ENCODE measurements around the gene SH2D3A. TPM values are rescaled to one million over a fixed set of nuclear protein-coding genes. Genes with fewer than 3 reads are reported as not detected.
A peak's percentile ranks its signal among the peaks of the same experiment; 100 is the strongest.
"Not testable (repeated sequence)": the region's sequence is repeated elsewhere in the genome, so short reads cannot be mapped to it uniquely, and the experiment has no call there.

SH2D3A gene
- total RNA-seq, 4 donors from 2014 or later = 52.4 to 77.2 (median 66.8) TPM

DNA sequence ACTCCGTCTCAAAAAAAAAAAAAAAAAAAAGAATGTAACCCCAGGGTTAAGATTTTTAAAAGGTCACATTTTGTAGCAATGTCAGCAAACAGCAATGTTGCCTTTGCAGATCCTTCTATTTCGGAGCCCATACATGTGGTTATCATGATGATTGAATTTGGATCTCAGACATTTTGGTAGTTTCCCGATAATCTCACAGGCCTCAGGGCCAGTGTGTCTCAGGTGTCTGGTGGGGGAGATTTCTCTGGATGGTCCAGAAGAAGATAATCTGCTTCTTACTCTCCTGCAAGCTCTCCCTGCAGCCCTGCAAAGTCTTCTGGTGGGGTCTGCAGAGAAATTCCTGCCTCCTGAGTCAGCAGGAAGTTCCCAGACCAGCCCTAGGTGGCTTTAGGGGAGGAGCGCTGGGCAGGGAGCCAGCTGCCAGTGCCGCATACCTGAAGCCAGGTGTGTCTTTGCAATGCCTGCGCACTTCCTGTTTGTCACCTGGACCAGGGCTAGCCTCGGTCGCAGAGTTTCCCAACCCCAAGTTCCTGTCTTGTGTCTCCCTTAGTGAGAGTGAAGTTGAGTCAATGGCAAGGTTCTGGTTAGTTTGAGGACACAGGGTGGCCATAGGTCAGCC is 1.4 kb downstream of the SH2D3A start:
- Histone ChIP-seq H3K4me3 (peak overlapping the region; percentile 45), H3K36me3 (peaks cover 7% of the 10 kb centered on the region)
- DNase-seq (ENCODE audit: low spot score in 2 of 2) = peak; percentile 80 to 88

DNA sequence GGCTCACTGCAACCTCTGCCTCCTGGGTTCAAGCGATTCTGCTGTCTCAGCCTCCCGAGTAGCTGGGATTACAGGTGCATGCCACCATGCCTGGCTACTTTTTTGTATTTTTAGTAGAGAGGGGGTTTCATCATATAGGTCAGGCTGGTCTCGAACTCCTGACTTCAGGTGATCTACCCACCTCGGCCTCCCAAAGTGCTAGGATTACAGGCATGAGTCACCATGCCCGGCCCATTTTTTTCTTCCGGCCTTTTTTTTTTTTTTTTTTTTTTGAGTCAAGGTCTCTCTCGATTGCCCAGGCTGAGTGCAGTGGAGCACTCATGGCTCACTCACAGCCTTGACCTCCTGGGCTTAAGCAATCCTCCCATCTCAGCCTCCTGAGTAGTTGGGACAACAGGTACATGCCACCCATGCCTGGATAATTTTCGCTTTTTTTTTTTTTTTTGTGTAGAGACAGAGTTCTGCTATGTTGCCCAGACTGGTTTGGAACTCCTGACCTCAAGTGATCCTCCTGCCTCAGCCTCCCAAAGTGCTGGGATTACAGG is 4.9 kb downstream of the SH2D3A start:
- H3K27ac ChIP-seq; H3K27me3 ChIP-seq; H3K4me3 ChIP-seq; DNase-seq (ENCODE audit: low spot score in 2 of 2); H3K9me3 ChIP-seq: not testable (repeated sequence)
- 84% methylated on average over 8 of the region's 8 CpGs for WGBS
- peaks cover 23% of the 10 kb centered on the region for H3K4me1 ChIP-seq
- H3K36me3 ChIP-seq = peaks cover 22% of the 10 kb centered on the region

More for the DNA sequence above, 1.4 kb downstream of the SH2D3A start:
- no peaks in the 10 kb centered on the region for H3K27me3 ChIP-seq
- peak in 1 of 3 donors; percentile 45 for TF ChIP-seq POLR2AphosphoS5 (IDR thresholded peaks at IDR 0.05)
- no peak for TF ChIP-seq EP300 (IDR thresholded peaks at IDR 0.05)
- H3K4me1 ChIP-seq = peaks cover 30% of the 10 kb centered on the region
- peak overlapping the region; percentile 82 for H3K27ac ChIP-seq
- WGBS = 19% methylated on average over 8 of the region's 8 CpGs
- no peaks in the 10 kb centered on the region for H3K9me3 ChIP-seq

DNA sequence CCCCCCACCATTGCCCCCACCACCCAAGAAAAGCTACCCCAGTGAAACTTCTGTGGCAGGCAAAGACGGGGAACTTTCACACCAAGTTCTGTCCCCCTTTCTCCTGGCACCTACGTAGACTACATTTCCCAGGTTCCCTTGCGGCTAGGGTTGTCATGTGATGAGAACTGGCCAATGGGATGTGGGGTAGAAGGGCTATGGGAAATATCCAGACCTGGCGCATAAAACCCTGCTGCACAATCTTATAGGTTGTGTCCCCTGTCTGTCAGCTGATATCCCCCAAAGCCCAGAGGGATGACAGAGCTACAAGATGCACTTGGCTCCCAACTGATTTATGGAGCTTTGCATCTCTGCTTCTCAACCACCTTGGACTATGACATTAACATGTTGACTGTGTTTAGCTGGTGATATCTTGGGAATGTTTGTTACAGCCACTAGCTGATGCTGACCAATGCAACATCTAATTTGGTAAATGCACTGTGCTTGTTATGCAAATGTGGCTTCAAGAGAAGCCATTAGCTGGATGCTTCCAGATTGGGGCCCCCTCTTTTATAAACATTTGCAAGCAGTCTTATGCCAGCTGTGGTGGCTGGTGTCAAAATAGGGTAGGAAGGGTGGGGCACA is 6.1 kb downstream of the SH2D3A start:
- peaks cover 12% of the 10 kb centered on the region for H3K4me1 ChIP-seq
- H3K36me3 ChIP-seq = peaks cover 22% of the 10 kb centered on the region
- no peak for DNase-seq (ENCODE audit: low spot score in 2 of 2)
- 100% methylated on average over 4 of the region's 4 CpGs for WGBS
- H3K9me3 ChIP-seq = no peaks in the 10 kb centered on the region
- TF ChIP-seq EP300 (IDR thresholded peaks at IDR 0.05) = no peak
- TF ChIP-seq, protein P1, sequence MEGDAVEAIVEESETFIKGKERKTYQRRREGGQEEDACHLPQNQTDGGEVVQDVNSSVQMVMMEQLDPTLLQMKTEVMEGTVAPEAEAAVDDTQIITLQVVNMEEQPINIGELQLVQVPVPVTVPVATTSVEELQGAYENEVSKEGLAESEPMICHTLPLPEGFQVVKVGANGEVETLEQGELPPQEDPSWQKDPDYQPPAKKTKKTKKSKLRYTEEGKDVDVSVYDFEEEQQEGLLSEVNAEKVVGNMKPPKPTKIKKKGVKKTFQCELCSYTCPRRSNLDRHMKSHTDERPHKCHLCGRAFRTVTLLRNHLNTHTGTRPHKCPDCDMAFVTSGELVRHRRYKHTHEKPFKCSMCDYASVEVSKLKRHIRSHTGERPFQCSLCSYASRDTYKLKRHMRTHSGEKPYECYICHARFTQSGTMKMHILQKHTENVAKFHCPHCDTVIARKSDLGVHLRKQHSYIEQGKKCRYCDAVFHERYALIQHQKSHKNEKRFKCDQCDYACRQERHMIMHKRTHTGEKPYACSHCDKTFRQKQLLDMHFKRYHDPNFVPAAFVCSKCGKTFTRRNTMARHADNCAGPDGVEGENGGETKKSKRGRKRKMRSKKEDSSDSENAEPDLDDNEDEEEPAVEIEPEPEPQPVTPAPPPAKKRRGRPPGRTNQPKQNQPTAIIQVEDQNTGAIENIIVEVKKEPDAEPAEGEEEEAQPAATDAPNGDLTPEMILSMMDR (IDR thresholded peaks at IDR 0.05) = no peak
- TF ChIP-seq POLR2A (IDR thresholded peaks at IDR 0.05) = no peak
- no peak for TF ChIP-seq POLR2AphosphoS5 (IDR thresholded peaks at IDR 0.05)
- no peak overlapping the region for H3K27ac ChIP-seq
- H3K4me3 ChIP-seq = no peak overlapping the region
- H3K27me3 ChIP-seq = no peaks in the 10 kb centered on the region

DNA sequence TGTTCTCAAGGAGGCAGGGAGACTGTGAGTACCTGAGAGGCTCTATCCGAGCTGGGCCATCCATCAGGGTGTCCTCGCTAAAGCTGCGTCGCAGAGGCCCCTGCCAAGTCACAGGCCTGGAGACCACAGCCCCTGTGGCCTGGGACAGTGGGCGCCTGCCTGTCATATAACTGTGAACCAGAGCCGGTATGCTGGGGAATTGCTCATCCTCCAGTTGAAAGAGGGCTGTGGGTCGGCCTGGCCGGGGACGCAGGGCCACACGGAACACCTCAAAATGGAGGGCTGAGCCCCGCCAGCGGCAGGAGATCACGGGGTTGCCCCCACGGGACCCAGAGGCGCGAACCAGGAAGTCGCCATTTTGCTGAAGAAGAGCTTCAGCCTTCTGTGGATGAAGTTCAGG is 6.6 kb downstream of the SH2D3A start:
- no peak for TF ChIP-seq POLR2AphosphoS5 (IDR thresholded peaks at IDR 0.05)
- TF ChIP-seq, protein P1 (IDR thresholded peaks at IDR 0.05) = no peak
- TF ChIP-seq EP300 (IDR thresholded peaks at IDR 0.05) = no peak
- TF ChIP-seq POLR2A (IDR thresholded peaks at IDR 0.05) = no peak

DNA sequence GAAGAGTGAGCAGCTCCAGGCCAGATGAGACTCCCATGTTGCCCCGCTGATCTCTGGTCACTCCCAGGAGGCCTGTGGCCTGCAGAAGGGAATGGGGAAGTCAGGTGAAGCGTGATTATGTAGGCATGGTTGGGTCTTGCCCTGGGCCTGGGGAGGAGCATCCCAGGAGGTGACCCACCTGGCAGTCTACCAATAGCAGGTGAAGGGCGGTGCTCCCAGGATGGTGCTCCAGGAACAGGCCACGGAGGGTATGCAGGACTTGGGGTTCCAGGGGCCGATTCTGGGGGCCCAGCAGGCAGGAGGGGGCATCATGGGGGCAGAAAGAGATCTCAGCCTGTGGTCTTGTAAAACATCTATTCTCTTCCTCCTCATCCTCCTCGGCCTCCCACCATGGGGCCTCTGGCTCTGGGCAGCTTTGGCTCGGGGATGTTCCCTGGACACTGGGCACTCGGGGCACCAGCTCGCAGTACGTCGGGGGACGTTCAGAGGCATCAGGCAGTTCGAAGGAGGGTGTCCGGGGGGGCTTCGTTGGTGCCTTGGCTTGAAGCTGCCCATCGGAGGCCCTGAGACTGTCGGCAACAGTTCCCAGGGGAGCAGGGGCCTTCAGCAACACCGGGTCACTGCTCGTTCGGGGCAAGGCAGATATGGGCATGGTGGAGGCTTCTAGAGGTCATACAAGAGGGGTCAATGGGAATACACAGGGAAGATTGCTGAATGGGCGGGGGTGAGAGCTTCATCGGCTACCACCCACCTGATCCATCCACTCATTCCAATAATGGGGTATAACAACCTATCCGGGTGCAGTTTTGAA is 12.4 kb downstream of the SH2D3A start:
- Histone ChIP-seq H3K4me3 (no peak overlapping the region), H3K9me3 (no peaks in the 10 kb centered on the region), H3K27me3 (no peaks in the 10 kb centered on the region), H3K36me3 (peaks cover 49% of the 10 kb centered on the region), H3K27ac (no peak overlapping the region), H3K4me1 (peaks cover 21% of the 10 kb centered on the region)
- whole genome bisulfite sequencing = 92% methylated on average over 21 of the region's 23 CpGs
- DNase-seq (ENCODE audit: low spot score in 2 of 2) = no peak
- TF ChIP-seq EP300 (IDR thresholded peaks at IDR 0.05) (no peak), POLR2AphosphoS5 (IDR thresholded peaks at IDR 0.05) (no peak), POLR2A (IDR thresholded peaks at IDR 0.05) (no peak)
- TF ChIP-seq, protein P1 (IDR thresholded peaks at IDR 0.05) = no peak

More for the DNA sequence above, 6.6 kb downstream of the SH2D3A start:
- Histone ChIP-seq H3K36me3 (peaks cover 22% of the 10 kb centered on the region), H3K27me3 (no peaks in the 10 kb centered on the region), H3K4me3 (no peak overlapping the region), H3K4me1 (peaks cover 7% of the 10 kb centered on the region), H3K27ac (no peak overlapping the region), H3K9me3 (no peaks in the 10 kb centered on the region)
- WGBS = 92% methylated on average over 5 of the region's 17 CpGs
- DNase-seq (ENCODE audit: low spot score in 2 of 2) = no peak

DNA sequence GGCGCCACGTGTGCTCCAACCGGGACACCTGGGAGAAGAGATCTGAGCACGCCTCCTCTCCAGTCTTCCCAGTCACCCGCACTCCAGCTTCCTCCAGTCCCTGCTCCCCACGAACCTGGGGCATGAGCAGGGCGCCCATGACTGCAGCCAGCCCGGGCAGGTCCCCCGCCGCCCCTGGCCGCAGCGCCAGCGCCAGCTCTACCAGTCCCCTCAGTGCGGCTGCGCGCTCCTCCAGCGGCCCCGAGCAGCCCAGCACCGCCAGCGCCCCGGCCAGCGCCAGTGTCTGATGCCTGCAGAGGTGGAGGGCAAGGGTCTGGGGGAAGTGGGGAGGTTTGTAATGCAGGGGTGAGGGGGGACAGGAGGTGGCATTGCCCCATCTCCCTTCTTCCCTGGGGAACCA is 13.1 kb downstream of the SH2D3A start:
- TF ChIP-seq POLR2A (IDR thresholded peaks at IDR 0.05) (no peak), EP300 (IDR thresholded peaks at IDR 0.05) (no peak), POLR2AphosphoS5 (IDR thresholded peaks at IDR 0.05) (no peak)
- TF ChIP-seq, protein P1 (IDR thresholded peaks at IDR 0.05) = no peak
- peaks cover 26% of the 10 kb centered on the region for H3K4me1 ChIP-seq
- 96% methylated on average over 21 of the region's 22 CpGs for WGBS
- no peaks in the 10 kb centered on the region for H3K9me3 ChIP-seq
- peaks cover 54% of the 10 kb centered on the region for H3K36me3 ChIP-seq
- no peak overlapping the region for H3K27ac ChIP-seq
- H3K4me3 ChIP-seq = no peak overlapping the region
- DNase-seq (ENCODE audit: low spot score in 2 of 2) = no peak
- H3K27me3 ChIP-seq = no peaks in the 10 kb centered on the region
